K562 (cell line): ENCODE data around the gene USP20. TPM values are rescaled to one million over a fixed set of nuclear protein-coding genes. Genes with fewer than 3 reads are reported as not detected.
A peak's percentile ranks its signal among the peaks of the same experiment; 100 is the strongest.

Source experiments
- CBFB ChIP-seq: sonication (generic); formaldehyde crosslinking; IDR thresholded peaks from 2 replicates; pipeline ENCODE4 v1.4.0; 2020; ENCODE audit warnings: mild to moderate bottlenecking, missing genetic modification reagents
- E2F6 ChIP-seq, 2 experiments: IDR thresholded peaks; 2 replicates each; pipeline ENCODE4 v1.6.1; 2011; ENCODE audit warnings: borderline replicate concordance in 1 of 2, control low read depth in 1 of 2, low read depth in 1 of 2, low read length in 1 of 2, mild to moderate bottlenecking in 1 of 2, mixed read lengths in 1 of 2, moderate library complexity in 1 of 2; ENCODE audit not compliant: insufficient read depth in 1 of 2, insufficient read length in 1 of 2, poor library complexity in 1 of 2, severe bottlenecking in 1 of 2; ENCODE audit errors: extremely low read depth in 1 of 2
- ESRRB ChIP-seq: fragments of 250-450 bp; sonication (Bioruptor Pico); IDR thresholded peaks from 2 replicates; pipeline ENCODE4 v1.5.0; 2020; ENCODE audit warnings: mild to moderate bottlenecking, moderate library complexity, borderline replicate concordance
- ETV5 ChIP-seq: sonication (generic); formaldehyde crosslinking; IDR thresholded peaks from 2 replicates; pipeline ENCODE4 v1.4.0; 2020; ENCODE audit warnings: low read depth, mild to moderate bottlenecking, missing genetic modification reagents
- FOXJ2 ChIP-seq: fragments of 200-800 bp; sonication (Bioruptor generic); IDR thresholded peaks from 2 replicates; pipeline ENCODE4 v1.6.1; 2016; ENCODE audit warnings: missing genetic modification characterization, missing compliant biosample characterization
- HBP1 ChIP-seq: fragments of 450-650 bp; formaldehyde crosslinking; IDR thresholded peaks from 2 replicates; pipeline ENCODE4 v1.4.0; 2022; ENCODE audit warnings: missing genetic modification characterization
- HLTF ChIP-seq: fragments of 450-650 bp; IDR thresholded peaks from 2 replicates; pipeline ENCODE4 v1.6.1; 2016
- IRF2 ChIP-seq: sonication (generic); formaldehyde crosslinking; IDR thresholded peaks from 2 replicates; pipeline ENCODE4 v1.8.1; 2022; ENCODE audit warnings: mild to moderate bottlenecking, missing genetic modification reagents
- KLF10 ChIP-seq: fragments of 250-450 bp; sonication (Bioruptor Pico); IDR thresholded peaks from 2 replicates; pipeline ENCODE4 v1.6.1; 2021; ENCODE audit warnings: matching md5 sums
- KLF13 ChIP-seq: fragments of 450-650 bp; IDR thresholded peaks from 2 replicates; pipeline ENCODE4 v1.6.1; 2016; ENCODE audit warnings: missing genetic modification characterization, low read depth, mild to moderate bottlenecking, missing compliant biosample characterization, moderate library complexity, borderline replicate concordance
- MBD1 ChIP-seq: fragments of 250-450 bp; sonication (Bioruptor Pico); IDR thresholded peaks from 2 replicates; pipeline ENCODE4 v1.8.0; 2022; ENCODE audit warnings: inconsistent platforms
- NEUROD1 ChIP-seq: fragments of 150-350 bp; IDR thresholded peaks from 2 replicates; pipeline ENCODE4 v1.6.1; 2014; ENCODE audit warnings: borderline replicate concordance, low read length, low read depth; ENCODE audit not compliant: partially characterized antibody
- UBTF ChIP-seq, 2 experiments: IDR thresholded peaks; 2 replicates each; pipeline ENCODE4 v1.6.1; 2012; ENCODE audit warnings: improper control_type of control experiment in 2 of 2, low read depth in 2 of 2, low read length in 2 of 2, borderline replicate concordance in 1 of 2
- USF1 ChIP-seq: sonication (generic); formaldehyde crosslinking; IDR thresholded peaks from 2 replicates; pipeline ENCODE4 v1.9.0; 2022; ENCODE audit warnings: mild to moderate bottlenecking, missing genetic modification reagents
- ZC3H8 ChIP-seq: fragments of 450-650 bp; IDR thresholded peaks from 2 replicates; pipeline ENCODE4 v1.6.1; 2017
- ZNF253 ChIP-seq: fragments of 250-450 bp; sonication (Bioruptor Pico); conservative IDR thresholded peaks from 2 replicates; pipeline ENCODE4 v1.6.1; 2021; ENCODE audit warnings: mild to moderate bottlenecking
- ZNF41 ChIP-seq: fragments of 250-450 bp; sonication (Bioruptor Pico); conservative IDR thresholded peaks from 2 replicates; pipeline ENCODE4 v1.4.0; 2020; ENCODE audit warnings: mild to moderate bottlenecking
- ZNF436 ChIP-seq: fragments of 250-450, 450-650 bp; sonication (Bioruptor Pico); formaldehyde crosslinking; IDR thresholded peaks from 2 replicates; pipeline ENCODE4 v1.7.0; 2020; ENCODE audit warnings: mild to moderate bottlenecking
- ZNF551 ChIP-seq: fragments of 250-450 bp; sonication (Bioruptor Pico); IDR thresholded peaks from 2 replicates; pipeline ENCODE4 v1.5.0; 2021; ENCODE audit warnings: mild to moderate bottlenecking, moderate library complexity
- polyA plus RNA-seq, 8 experiments: library from polyadenylated mRNA; depleted of rRNA in 4 of 8; stranded (reverse) in 5 of 8; unstranded in 3 of 8; fragments of >200 nt; fragmentation: Nextera tagmentation in 2 of 8; fragmentation: Illumina TruSeq in 1 of 8; extraction: Ambion mirVana in 2 of 8; extraction: Trizol in 1 of 8; gene quantifications; 2 replicates each; pipeline versions ENCODE4 v1.2.1 to v1.2.3, GENCODE V29; 2011 to 2014; ENCODE audit warnings: inconsistent platforms in 1 of 8, missing spikeins in 1 of 8
- total RNA-seq, 7 experiments: library from RNA; depleted of rRNA in 6 of 7; stranded (reverse); fragments of >200 nt in 6 of 7; fragmentation: Illumina TruSeq in 2 of 7; extraction: Trizol in 2 of 7; gene quantifications; 2 replicates each; pipeline versions ENCODE4 v1.2.1 to v1.2.3, GENCODE V29; 2011 to 2021; ENCODE audit warnings: low replicate concordance in 1 of 7

Gene USP20
- total and polyA plus RNA-seq, 9 of the 15 experiments (the other 6 are each of a cell fraction or from before 2014, with no cell fraction given): 1.9 to 136 (median 49.1) TPM

GRCh38 chr9:129910628-129911567, 75.6 kb downstream of the USP20 start (continued):
- no peak for TF ChIP-seq UBTF (IDR thresholded peaks at IDR 0.05; ENCODE audit: borderline replicate concordance in 1 of 2, low read depth in 2 of 2, low read length in 2 of 2)
- no peak for TF ChIP-seq ZC3H8
- TF ChIP-seq MBD1 (CRISPR knock-in tag): no peak
- no peak for TF ChIP-seq HBP1 (CRISPR knock-in tag)
- no peak for TF ChIP-seq ZNF551
- TF ChIP-seq HLTF: no peak
- no peak for TF ChIP-seq ZNF253 (CRISPR knock-in tag)
- TF ChIP-seq E2F6 (IDR thresholded peaks at IDR 0.05; ENCODE audit: borderline replicate concordance in 1 of 2, extremely low read depth in 1 of 2, insufficient read depth in 1 of 2, insufficient read length in 1 of 2, low read depth in 1 of 2, low read length in 1 of 2, poor library complexity in 1 of 2, severe bottlenecking in 1 of 2): no peak
- no peak for TF ChIP-seq ZNF436
- TF ChIP-seq ZNF41: no peak
- TF ChIP-seq NEUROD1: peak; percentile 75
- TF ChIP-seq ETV5 (CRISPR knock-in tag): no peak
- no peak for TF ChIP-seq ESRRB (CRISPR knock-in tag)
- TF ChIP-seq KLF10: no peak
- TF ChIP-seq CBFB (CRISPR knock-in tag): peak; percentile 91
- no peak for TF ChIP-seq USF1
- TF ChIP-seq IRF2: no peak
- TF ChIP-seq FOXJ2: no peak
- TF ChIP-seq KLF13: 0 out of 2 replicates have a peak, but pooled peaks have one; percentile 27
